ENCODE results near the gene CTSW.

Gene CTSW

DNA sequence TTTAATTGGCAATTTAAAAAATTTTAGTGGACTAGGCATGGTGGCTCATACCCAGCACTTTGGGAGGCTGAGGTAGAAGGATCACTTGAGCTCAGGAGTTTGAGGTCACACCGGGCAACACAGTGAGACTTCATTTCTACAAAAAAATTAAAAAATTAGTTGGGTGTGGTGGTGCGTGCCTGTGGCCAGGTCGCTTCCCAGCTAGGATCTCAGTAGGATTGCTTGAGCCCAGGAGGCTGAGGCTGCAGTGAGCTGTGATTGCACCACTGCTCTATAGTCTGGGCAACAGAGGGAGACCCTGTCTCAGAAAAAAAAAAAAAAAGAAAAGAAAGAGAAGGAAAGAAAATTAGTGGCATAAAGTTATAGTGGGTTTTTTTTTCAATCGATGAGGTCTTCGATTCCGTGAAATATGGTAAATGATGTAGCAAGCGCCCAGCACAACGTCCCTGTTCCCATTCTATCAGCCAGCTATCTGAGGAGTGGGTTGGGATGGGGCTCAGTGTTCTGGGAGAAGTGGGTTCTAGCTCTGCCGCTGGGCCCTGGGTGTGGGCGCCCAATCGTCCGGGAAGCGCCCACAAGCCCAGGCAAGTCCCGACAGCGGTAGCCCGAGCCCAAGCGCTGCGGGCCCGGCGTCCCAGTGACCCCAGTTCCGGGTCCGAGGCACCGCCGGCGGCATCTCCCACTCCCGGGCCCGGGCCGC is 19.2 kb downstream of the CTSW start:
- ATAC-seq: no peak
- no peak for TF ChIP-seq ZNF8 (CRISPR knock-in tag; IDR thresholded peaks at IDR 0.05)
- TF ChIP-seq OSR1 (CRISPR knock-in tag; IDR thresholded peaks at IDR 0.05): no peak
- TF ChIP-seq TSHZ2 (CRISPR knock-in tag; IDR thresholded peaks at IDR 0.05): no peak
- TF ChIP-seq, protein P1, sequence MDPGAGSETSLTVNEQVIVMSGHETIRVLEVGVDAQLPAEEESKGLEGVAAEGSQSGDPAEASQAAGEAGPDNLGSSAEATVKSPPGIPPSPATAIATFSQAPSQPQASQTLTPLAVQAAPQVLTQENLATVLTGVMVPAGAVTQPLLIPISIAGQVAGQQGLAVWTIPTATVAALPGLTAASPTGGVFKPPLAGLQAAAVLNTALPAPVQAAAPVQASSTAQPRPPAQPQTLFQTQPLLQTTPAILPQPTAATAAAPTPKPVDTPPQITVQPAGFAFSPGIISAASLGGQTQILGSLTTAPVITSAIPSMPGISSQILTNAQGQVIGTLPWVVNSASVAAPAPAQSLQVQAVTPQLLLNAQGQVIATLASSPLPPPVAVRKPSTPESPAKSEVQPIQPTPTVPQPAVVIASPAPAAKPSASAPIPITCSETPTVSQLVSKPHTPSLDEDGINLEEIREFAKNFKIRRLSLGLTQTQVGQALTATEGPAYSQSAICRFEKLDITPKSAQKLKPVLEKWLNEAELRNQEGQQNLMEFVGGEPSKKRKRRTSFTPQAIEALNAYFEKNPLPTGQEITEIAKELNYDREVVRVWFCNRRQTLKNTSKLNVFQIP (CRISPR knock-in tag; IDR thresholded peaks at IDR 0.05; ENCODE audit: borderline replicate concordance, low read depth): no peak
- no peak for TF ChIP-seq BACH2 (CRISPR knock-in tag; IDR thresholded peaks at IDR 0.05; ENCODE audit: borderline replicate concordance)
- TF ChIP-seq SNAI2 (CRISPR knock-in tag; IDR thresholded peaks at IDR 0.05): no peak
- no peak for TF ChIP-seq ZNF70 (CRISPR knock-in tag; IDR thresholded peaks at IDR 0.05)
- no peak for TF ChIP-seq ZFP3 (CRISPR knock-in tag; IDR thresholded peaks at IDR 0.05)
- no peak for TF ChIP-seq ZNF565 (CRISPR knock-in tag; conservative IDR thresholded peaks at IDR 0.05; ENCODE audit: low read depth)
- TF ChIP-seq RARB (CRISPR knock-in tag; IDR thresholded peaks at IDR 0.05): no peak
- TF ChIP-seq ISL1 (CRISPR knock-in tag; IDR thresholded peaks at IDR 0.05): no peak
- TF ChIP-seq, protein P2, sequence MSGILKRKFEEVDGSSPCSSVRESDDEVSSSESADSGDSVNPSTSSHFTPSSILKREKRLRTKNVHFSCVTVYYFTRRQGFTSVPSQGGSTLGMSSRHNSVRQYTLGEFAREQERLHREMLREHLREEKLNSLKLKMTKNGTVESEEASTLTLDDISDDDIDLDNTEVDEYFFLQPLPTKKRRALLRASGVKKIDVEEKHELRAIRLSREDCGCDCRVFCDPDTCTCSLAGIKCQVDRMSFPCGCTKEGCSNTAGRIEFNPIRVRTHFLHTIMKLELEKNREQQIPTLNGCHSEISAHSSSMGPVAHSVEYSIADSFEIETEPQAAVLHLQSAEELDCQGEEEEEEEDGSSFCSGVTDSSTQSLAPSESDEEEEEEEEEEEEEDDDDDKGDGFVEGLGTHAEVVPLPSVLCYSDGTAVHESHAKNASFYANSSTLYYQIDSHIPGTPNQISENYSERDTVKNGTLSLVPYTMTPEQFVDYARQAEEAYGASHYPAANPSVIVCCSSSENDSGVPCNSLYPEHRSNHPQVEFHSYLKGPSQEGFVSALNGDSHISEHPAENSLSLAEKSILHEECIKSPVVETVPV (CRISPR knock-in tag; IDR thresholded peaks at IDR 0.05): no peak
- TF ChIP-seq GLIS3 (CRISPR knock-in tag; IDR thresholded peaks at IDR 0.05): no peak
- TF ChIP-seq, protein P3, sequence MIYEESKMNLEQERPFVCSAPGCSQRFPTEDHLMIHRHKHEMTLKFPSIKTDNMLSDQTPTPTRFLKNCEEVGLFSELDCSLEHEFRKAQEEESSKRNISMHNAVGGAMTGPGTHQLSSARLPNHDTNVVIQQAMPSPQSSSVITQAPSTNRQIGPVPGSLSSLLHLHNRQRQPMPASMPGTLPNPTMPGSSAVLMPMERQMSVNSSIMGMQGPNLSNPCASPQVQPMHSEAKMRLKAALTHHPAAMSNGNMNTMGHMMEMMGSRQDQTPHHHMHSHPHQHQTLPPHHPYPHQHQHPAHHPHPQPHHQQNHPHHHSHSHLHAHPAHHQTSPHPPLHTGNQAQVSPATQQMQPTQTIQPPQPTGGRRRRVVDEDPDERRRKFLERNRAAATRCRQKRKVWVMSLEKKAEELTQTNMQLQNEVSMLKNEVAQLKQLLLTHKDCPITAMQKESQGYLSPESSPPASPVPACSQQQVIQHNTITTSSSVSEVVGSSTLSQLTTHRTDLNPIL (CRISPR knock-in tag; IDR thresholded peaks at IDR 0.05; ENCODE audit: low read depth): no peak
- no peak for TF ChIP-seq PPARA (CRISPR knock-in tag; IDR thresholded peaks at IDR 0.05; ENCODE audit: borderline replicate concordance)
- TF ChIP-seq ZFP30 (CRISPR knock-in tag; IDR thresholded peaks at IDR 0.05): no peak
- no peak for TF ChIP-seq CSDC2 (CRISPR knock-in tag; IDR thresholded peaks at IDR 0.05)

GRCh38 chr11:65899356-65900124 is 19.9 kb downstream of the CTSW start:
- peak; percentile 59 for ATAC-seq
- TF ChIP-seq PATZ1 (CRISPR knock-in tag; IDR thresholded peaks at IDR 0.05; ENCODE audit: borderline replicate concordance): peak; percentile 63; the same call in 1 of the 2 replicates
- TF ChIP-seq RARB (CRISPR knock-in tag; IDR thresholded peaks at IDR 0.05): no peak

DNA sequence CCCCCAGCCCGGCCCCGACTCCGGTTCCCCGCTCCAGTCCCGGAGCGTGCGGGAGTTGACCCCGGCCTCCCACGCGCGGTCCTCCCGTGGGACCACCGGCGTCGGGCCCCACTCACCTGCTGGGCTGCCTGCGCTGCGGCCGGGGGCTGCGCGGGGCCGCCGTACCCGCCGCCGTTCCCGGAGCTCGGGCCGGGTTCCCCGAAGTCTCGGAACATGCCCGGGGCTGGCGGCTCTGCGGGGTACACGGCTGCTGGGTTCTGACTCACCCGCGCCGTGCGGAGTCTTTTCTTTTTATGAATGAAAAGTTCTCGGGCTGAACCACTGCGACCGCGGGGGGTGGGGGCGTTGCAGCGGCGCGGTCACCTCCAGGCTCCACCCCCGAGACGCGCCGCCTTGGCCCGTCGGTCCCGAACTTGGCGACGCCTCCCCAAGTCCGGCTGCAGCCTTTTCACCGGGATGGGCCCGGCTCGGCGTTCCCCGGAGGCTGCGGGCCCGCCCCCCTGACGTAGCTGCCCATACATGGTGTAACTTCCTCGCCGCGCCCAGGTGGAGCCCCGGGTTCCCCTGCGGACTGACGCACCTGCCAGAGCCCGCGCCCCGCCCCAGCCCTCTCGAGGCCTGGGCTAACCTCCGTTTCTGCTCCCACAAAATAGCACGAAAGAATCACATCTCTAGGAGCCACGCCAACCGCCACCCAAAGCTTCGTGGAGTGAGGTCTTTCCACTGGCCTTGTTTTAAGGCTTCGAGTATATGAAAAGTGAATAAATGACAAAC is 20.7 kb downstream of the CTSW start, which contains the start of gene FOSL1:
TSS of gene FOSL1 (minus strand) at position 264 of the 774 bp plus-strand sequence. CDS start at position 215, 49 bp downstream.
- peak; percentile 80 for ATAC-seq
- TF ChIP-seq BACH2 (CRISPR knock-in tag; IDR thresholded peaks at IDR 0.05; ENCODE audit: borderline replicate concordance) (no peak), TCF4 (CRISPR knock-in tag; IDR thresholded peaks at IDR 0.05; ENCODE audit: borderline replicate concordance) (no peak), GLIS3 (CRISPR knock-in tag; IDR thresholded peaks at IDR 0.05) (no peak), ZNF70 (CRISPR knock-in tag; IDR thresholded peaks at IDR 0.05) (no peak), PATZ1 (CRISPR knock-in tag; IDR thresholded peaks at IDR 0.05; ENCODE audit: borderline replicate concordance) (no peak), ISL1 (CRISPR knock-in tag; IDR thresholded peaks at IDR 0.05) (no peak)
- TF ChIP-seq, protein P2 (CRISPR knock-in tag; IDR thresholded peaks at IDR 0.05): no peak
- TF ChIP-seq, protein P1 (CRISPR knock-in tag; IDR thresholded peaks at IDR 0.05; ENCODE audit: borderline replicate concordance, low read depth): no peak

Measured in SK-N-SH treated with all-trans-retinoic acid at 6 μM for 48 hours (cell line).